Thymus (tissue), 11 donors: ENCODE measurements around the gene MAGOH. TPM values are rescaled to one million over a fixed set of nuclear protein-coding genes. Genes with fewer than 3 reads are reported as not detected.
"Not testable (repeated sequence)": the region's sequence is repeated elsewhere in the genome, so short reads cannot be mapped to it uniquely, and the experiment has no call there.

Source experiments
- DNase-seq, 9 donors: peaks; one replicate each; pipeline ENCODE4 v3.0.0-alpha.2; 2013; ENCODE audit warnings: low spot score in 9 of 9, low read depth in 6 of 9, missing footprints in 1 of 9
- H3K27ac ChIP-seq, 2 donors: one replicate each; pipeline ENCODE4 v1.5.1; 2013; ENCODE audit warnings: control low read depth in 1 of 2, low read depth in 1 of 2, low read length in 1 of 2, mild to moderate bottlenecking in 1 of 2, moderate library complexity in 1 of 2
- H3K27me3 ChIP-seq, 2 donors: one replicate each; pipeline ENCODE4 v1.5.1; 2013; ENCODE audit warnings: low read length in 1 of 2; ENCODE audit not compliant: control insufficient read depth in 2 of 2, insufficient read depth in 1 of 2
- H3K36me3 ChIP-seq, 2 donors: one replicate each; pipeline ENCODE4 v1.5.1; 2013; ENCODE audit warnings: low read length in 1 of 2, mild to moderate bottlenecking in 1 of 2, moderate library complexity in 1 of 2; ENCODE audit not compliant: control insufficient read depth in 2 of 2, insufficient read depth in 2 of 2
- H3K4me1 ChIP-seq, 2 donors: one replicate each; pipeline ENCODE4 v1.5.1; 2013; ENCODE audit warnings: low read length in 2 of 2; ENCODE audit not compliant: control insufficient read depth in 2 of 2, insufficient read depth in 2 of 2
- H3K4me3 ChIP-seq, 2 donors: one replicate each; pipeline ENCODE4 v1.5.1; 2013; ENCODE audit warnings: low read length in 2 of 2, control low read depth in 1 of 2, mild to moderate bottlenecking in 1 of 2
- H3K9me3 ChIP-seq, 2 donors: one replicate each; pipeline ENCODE4 v1.5.1; 2013; ENCODE audit warnings: low read length in 1 of 2, mild to moderate bottlenecking in 1 of 2; ENCODE audit not compliant: control insufficient read depth in 2 of 2, insufficient read depth in 1 of 2
- WGBS: extraction: QIAGEN DNeasy Blood & Tissue Kit; methylation state at CpG from one replicate; pipeline ENCODE4 v1.1.7; 2013; 5-methylcytosine and 5-hydroxymethylcytosine counted together
- polyA plus RNA-seq: library from polyadenylated mRNA; stranded (reverse); fragments of 200-250 nt; gene quantifications from one replicate; pipeline ENCODE4 v1.2.3, GENCODE V29; 2013
- total RNA-seq: library from RNA; stranded (reverse); fragments of 120-200 nt; gene quantifications from one replicate; pipeline ENCODE4 v1.2.4, GENCODE V29; 2013
- donor health status: healthy.

The MAGOH gene
- total and polyA plus RNA-seq, 2 donors, result 84.3 to 134 TPM

GRCh38 chr1:53190210-53190611 is 48.1 kb downstream of the MAGOH start:
- 94% methylated on average over 10 of the region's 10 CpGs for WGBS
- DNase-seq, result no peak
- H3K4me1 ChIP-seq, result no peaks in the 10 kb centered on the region

DNA sequence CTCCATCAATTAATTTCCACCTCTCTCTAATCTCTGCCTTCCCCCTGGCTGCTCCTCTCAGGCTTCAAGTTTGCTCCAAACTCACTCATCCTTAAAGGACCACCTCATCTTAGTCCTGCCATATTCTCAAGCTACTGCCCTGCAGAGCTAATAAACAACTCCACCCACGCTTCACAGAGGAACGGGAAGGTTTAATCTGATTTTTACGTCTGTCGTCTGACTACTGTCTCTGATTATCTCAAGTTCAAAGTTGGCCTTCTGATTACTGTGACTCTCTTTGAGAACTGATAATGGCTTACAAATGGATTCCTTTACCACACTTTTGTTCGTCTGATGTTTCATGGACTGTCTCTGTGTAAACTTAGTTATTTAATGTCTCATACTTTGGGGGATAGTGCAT is 49.3 kb downstream of the MAGOH start:
- H3K36me3 ChIP-seq, result no peaks in the 10 kb centered on the region
- no peak overlapping the region for H3K27ac ChIP-seq
- peaks cover 0 to 2% of the 10 kb centered on the region in 2 donors for H3K27me3 ChIP-seq
- DNase-seq, result no peak
- H3K4me3 ChIP-seq, result no peak overlapping the region
- WGBS, result 96% methylated on average over 5 of the region's 5 CpGs
- H3K9me3 ChIP-seq, result no peaks in the 10 kb centered on the region
- H3K4me1 ChIP-seq, result no peaks in the 10 kb centered on the region

More at GRCh38 chr1:53190210-53190611, 48.1 kb downstream of the MAGOH start:
- Histone ChIP-seq H3K27ac (no peak overlapping the region), H3K36me3 (no peaks in the 10 kb centered on the region), H3K9me3 (no peaks in the 10 kb centered on the region), H3K4me3 (no peak overlapping the region), H3K27me3 (peaks cover 0 to 2% of the 10 kb centered on the region in 2 donors)

DNA sequence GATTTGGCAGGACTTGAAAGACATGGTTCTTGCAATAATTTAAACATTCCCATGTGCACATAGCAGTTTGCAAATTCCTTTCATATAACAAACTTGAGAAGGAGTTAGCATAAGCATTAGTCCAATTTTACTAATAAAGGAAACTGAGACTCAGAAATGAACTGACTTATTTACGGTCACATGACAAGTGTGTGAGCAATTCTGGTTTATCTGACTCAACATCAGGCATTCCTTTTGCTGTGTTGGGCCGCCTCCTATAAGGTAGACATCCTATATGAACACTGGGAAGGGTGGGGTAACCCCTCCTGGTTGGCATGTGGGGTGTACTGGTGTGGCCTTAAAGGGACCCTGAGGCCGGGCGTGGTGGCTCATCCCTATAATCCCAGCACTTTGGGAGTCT is 50.2 kb downstream of the MAGOH start:
- Histone ChIP-seq H3K4me1 (no peaks in the 10 kb centered on the region), H3K36me3 (no peaks in the 10 kb centered on the region), H3K27me3 (peaks cover 0 to 2% of the 10 kb centered on the region in 2 donors), H3K9me3 (no peaks in the 10 kb centered on the region), H3K4me3 (no peak overlapping the region), H3K27ac (no peak overlapping the region)
- 96% methylated on average over 4 of the region's 4 CpGs for WGBS
- DNase-seq, result no peak

GRCh38 chr1:53187401-53187800 is 50.9 kb downstream of the MAGOH start:
- no peaks in the 10 kb centered on the region for H3K36me3 ChIP-seq
- H3K9me3 ChIP-seq, result no peaks in the 10 kb centered on the region
- no peak overlapping the region for H3K4me3 ChIP-seq
- H3K27me3 ChIP-seq, result peaks cover 0 to 2% of the 10 kb centered on the region in 2 donors
- no peak overlapping the region for H3K27ac ChIP-seq
- no peaks in the 10 kb centered on the region for H3K4me1 ChIP-seq
- DNase-seq, result no peak
- 96% methylated on average over 1 of the region's 1 CpG for WGBS

- Histone ChIP-seq H3K36me3 (no peaks in the 10 kb centered on the region), H3K27ac (no peak overlapping the region), H3K4me1 (no peaks in the 10 kb centered on the region), H3K4me3 (no peak overlapping the region), H3K9me3 (no peaks in the 10 kb centered on the region), H3K27me3 (peaks cover 0 to 2% of the 10 kb centered on the region in 2 donors)
- WGBS, result 92% methylated on average over 3 of the region's 3 CpGs
- DNase-seq, result no peak
These were observed 51.8 kb downstream of the MAGOH start for GRCh38 chr1:53186533-53186932.

GRCh38 chr1:53185955-53186297 is 52.4 kb downstream of the MAGOH start:
- not testable (repeated sequence) for H3K9me3 ChIP-seq, H3K36me3 ChIP-seq, DNase-seq, H3K27ac ChIP-seq, H3K4me3 ChIP-seq, H3K27me3 ChIP-seq, H3K4me1 ChIP-seq
- WGBS, result 96% methylated on average over 2 of the region's 2 CpGs

DNA sequence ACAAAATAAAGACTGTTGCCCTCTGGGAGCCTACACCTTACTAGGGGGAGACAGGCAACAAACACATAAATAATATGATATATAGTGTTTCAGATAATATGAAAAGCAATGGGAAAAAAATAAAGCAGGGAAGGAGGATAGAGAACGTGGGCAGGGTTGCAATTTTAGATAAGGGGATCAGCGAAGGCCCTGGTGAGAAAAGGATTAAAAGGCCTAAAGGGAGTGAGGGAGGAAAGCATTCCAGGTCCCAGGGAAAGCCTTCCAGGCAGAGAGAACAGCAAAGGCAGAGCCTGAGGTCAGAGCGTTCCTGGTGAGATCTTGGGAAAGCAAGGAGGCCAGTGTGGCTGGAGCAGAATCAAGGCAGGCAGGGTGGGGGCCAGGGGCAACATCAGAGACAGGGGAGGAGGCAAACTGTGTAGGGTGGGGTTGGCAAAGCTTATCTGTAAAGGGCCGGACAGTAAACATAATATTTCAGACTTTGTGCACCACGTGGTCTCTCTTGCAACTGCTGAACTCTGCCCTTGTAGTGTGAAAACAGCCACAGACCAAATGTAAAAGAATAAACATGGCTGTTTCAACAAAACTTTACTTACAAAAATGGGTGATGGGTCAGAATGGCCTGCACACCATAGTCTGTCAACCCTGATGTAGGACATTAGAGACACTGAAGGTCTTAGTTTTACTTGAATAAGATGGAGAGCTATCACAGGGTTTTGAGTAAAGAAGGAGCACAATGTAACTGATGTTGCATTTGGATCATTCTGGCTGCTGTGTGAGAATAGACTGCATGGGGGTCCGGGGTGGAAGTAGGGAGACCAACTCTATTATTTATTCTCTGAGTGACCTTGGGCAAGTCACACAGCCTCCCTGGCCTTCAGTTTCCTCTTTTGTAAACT is 55.0 kb downstream of the MAGOH start:
- WGBS, result 93% methylated on average over 6 of the region's 6 CpGs

DNA sequence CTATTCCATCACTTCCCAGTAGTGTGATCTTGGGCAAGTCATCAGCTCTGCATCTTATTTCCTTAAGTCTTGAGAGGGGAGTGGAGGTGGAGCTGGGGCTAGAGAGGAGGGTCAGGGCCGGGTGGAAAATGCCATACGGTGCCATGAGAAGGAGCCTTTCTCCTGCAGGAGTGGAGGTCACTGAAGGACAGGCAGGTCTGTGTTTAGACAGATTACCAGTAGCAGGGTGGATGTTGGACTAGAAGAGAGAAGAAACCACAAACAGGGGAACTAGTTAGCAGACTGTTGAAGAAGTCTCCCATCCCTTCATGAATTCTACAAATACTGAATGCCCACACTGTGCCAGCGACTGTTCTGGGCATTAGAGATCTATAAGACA is 55.6 kb downstream of the MAGOH start:
- no peaks in the 10 kb centered on the region for H3K4me1 ChIP-seq
- WGBS, result 87% methylated on average over 3 of the region's 3 CpGs
- no peak overlapping the region for H3K27ac ChIP-seq
- H3K4me3 ChIP-seq, result no peak overlapping the region
- H3K27me3 ChIP-seq, result peaks cover 0 to 6% of the 10 kb centered on the region in 2 donors
- DNase-seq, result no peak
- no peaks in the 10 kb centered on the region for H3K36me3 ChIP-seq
- no peaks in the 10 kb centered on the region for H3K9me3 ChIP-seq

More for the DNA sequence above, 55.0 kb downstream of the MAGOH start:
- Histone ChIP-seq H3K27me3 (peaks cover 0 to 6% of the 10 kb centered on the region in 2 donors), H3K27ac (no peak overlapping the region), H3K9me3 (no peaks in the 10 kb centered on the region), H3K4me1 (no peaks in the 10 kb centered on the region), H3K36me3 (no peaks in the 10 kb centered on the region), H3K4me3 (no peak overlapping the region)
- no peak for DNase-seq

GRCh38 chr1:53182111-53182593 is 56.2 kb downstream of the MAGOH start:
- H3K27ac ChIP-seq, result no peak overlapping the region
- peak; percentile 51 to 90 (median 84) for DNase-seq
- peaks cover 0 to 4% of the 10 kb centered on the region in 2 donors for H3K27me3 ChIP-seq
- no peaks in the 10 kb centered on the region for H3K4me1 ChIP-seq
- H3K9me3 ChIP-seq, result no peaks in the 10 kb centered on the region
- H3K36me3 ChIP-seq, result no peaks in the 10 kb centered on the region
- 24% methylated on average over 16 of the region's 16 CpGs for WGBS
- H3K4me3 ChIP-seq, result no peak overlapping the region
